ENCODE measurements around the gene BLNK.

BLNK gene

DNA sequence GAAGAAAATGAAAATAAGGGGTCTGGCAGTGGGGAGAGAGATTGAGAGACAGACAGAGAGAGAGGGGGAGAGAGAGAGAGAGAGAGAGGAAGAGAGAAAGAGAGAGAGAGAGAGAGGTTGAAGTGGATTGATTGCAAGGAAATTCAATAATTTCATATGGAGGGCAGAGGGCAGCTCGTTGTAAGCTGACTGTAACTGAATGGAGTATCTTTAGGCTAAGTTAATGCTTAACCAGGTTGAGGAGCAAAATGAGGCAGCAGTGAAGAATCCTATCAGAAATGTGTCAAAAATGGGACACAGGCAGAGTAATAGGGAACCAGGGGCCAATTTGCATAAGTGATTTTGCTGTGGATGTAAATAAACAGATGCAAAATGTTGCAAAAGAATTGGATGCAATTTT lies 21.0 kb downstream of the BLNK start:
- no peaks in the 10 kb centered on the region for H3K27me3 ChIP-seq (replicated peaks; ENCODE audit: control insufficient read depth, insufficient read depth, low read length, poor library complexity, severe bottlenecking)
- H3K27ac ChIP-seq (ENCODE audit: insufficient read depth, low read length, poor library complexity, severe bottlenecking) = no peak overlapping the region
- DNase-seq = no peak
- no peak overlapping the region for H3K4me3 ChIP-seq (ENCODE audit: insufficient read depth, low read depth, low read length, poor library complexity, severe bottlenecking)
- no peaks in the 10 kb centered on the region for H3K9me3 ChIP-seq (ENCODE audit: control insufficient read depth, low read length)
- no peaks in the 10 kb centered on the region for H3K36me3 ChIP-seq (ENCODE audit: control insufficient read depth, insufficient read depth, low read length)
- no peaks in the 10 kb centered on the region for H3K4me1 ChIP-seq (ENCODE audit: control insufficient read depth, insufficient read depth, low read length, poor library complexity, severe bottlenecking)

DNA sequence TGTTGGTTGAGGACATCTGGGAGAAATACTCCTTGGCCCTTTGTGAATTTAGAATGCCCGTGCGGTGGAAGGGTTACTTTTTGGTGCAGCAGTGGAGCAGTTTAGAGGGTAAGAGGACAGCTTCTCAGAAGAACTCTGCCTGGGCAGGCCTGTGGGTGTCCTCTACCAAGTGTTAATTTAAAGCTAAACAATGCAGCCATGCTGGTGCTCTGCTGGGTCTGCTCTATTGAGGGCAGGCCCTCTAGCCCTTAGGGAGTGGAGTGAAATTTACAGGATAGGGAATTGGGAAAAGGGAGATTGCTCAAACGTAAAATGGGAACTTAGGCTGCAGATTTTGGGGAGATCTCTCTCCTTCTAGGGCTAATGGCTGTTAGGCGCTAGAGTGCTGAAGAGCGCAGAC lies 22.1 kb downstream of the BLNK start:
- H3K27ac ChIP-seq (ENCODE audit: insufficient read depth, low read length, poor library complexity, severe bottlenecking) = no peak overlapping the region
- H3K27me3 ChIP-seq (replicated peaks; ENCODE audit: control insufficient read depth, insufficient read depth, low read length, poor library complexity, severe bottlenecking) = no peaks in the 10 kb centered on the region
- no peaks in the 10 kb centered on the region for H3K4me1 ChIP-seq (ENCODE audit: control insufficient read depth, insufficient read depth, low read length, poor library complexity, severe bottlenecking)
- H3K36me3 ChIP-seq (ENCODE audit: control insufficient read depth, insufficient read depth, low read length) = no peaks in the 10 kb centered on the region
- DNase-seq = no peak
- H3K4me3 ChIP-seq (ENCODE audit: insufficient read depth, low read depth, low read length, poor library complexity, severe bottlenecking) = no peak overlapping the region
- no peaks in the 10 kb centered on the region for H3K9me3 ChIP-seq (ENCODE audit: control insufficient read depth, low read length)

DNA sequence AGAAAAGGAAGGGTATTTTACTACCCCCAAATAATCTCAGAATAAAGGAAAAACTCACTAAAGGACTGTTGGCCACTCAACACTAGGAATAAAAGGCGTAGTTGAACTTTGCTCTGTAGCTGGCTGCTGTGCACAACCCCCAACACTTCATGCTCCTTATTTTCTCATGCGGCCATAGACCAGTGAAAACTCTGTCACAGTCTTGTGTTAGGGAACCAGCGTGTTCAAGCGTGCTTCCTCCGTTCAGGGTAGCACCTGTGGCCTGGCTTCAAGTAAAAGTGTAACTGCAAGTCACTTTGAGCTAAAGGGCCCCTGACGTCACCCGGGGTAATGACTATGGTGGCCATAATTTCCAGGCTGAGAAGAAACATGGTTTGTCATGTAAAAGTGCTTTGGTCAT lies 27.0 kb downstream of the BLNK start:
- no peaks in the 10 kb centered on the region for H3K9me3 ChIP-seq (ENCODE audit: control insufficient read depth, low read length)
- no peak for DNase-seq
- H3K4me1 ChIP-seq (ENCODE audit: control insufficient read depth, insufficient read depth, low read length, poor library complexity, severe bottlenecking) = no peaks in the 10 kb centered on the region
- no peak overlapping the region for H3K4me3 ChIP-seq (ENCODE audit: insufficient read depth, low read depth, low read length, poor library complexity, severe bottlenecking)
- no peak overlapping the region for H3K27ac ChIP-seq (ENCODE audit: insufficient read depth, low read length, poor library complexity, severe bottlenecking)
- H3K27me3 ChIP-seq (replicated peaks; ENCODE audit: control insufficient read depth, insufficient read depth, low read length, poor library complexity, severe bottlenecking) = no peaks in the 10 kb centered on the region
- no peaks in the 10 kb centered on the region for H3K36me3 ChIP-seq (ENCODE audit: control insufficient read depth, insufficient read depth, low read length)

DNA sequence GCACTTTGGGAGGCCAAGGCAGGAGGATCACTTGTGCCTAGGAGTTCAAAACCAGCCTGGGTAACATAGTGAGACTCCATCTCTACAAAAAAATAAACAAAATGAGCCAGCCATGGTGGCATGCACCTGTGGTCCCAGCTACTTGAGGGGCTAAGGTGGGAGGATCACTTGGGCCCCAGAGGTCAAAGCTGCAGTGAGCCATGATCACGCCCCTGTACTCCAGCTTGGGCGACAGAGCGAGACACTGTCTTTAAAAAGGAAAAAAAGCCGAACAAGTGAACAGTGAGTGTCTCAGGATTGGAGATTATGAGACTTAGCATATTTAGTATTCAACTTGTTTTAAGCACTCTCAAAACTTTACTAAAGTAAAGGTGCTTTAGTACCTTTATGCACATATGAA lies 28.1 kb downstream of the BLNK start:
- H3K4me3 ChIP-seq (ENCODE audit: insufficient read depth, low read depth, low read length, poor library complexity, severe bottlenecking) = no peak overlapping the region
- H3K36me3 ChIP-seq (ENCODE audit: control insufficient read depth, insufficient read depth, low read length) = no peaks in the 10 kb centered on the region
- H3K27ac ChIP-seq (ENCODE audit: insufficient read depth, low read length, poor library complexity, severe bottlenecking) = no peak overlapping the region
- H3K27me3 ChIP-seq (replicated peaks; ENCODE audit: control insufficient read depth, insufficient read depth, low read length, poor library complexity, severe bottlenecking) = no peaks in the 10 kb centered on the region
- no peak for DNase-seq
- H3K4me1 ChIP-seq (ENCODE audit: control insufficient read depth, insufficient read depth, low read length, poor library complexity, severe bottlenecking) = no peaks in the 10 kb centered on the region
- no peaks in the 10 kb centered on the region for H3K9me3 ChIP-seq (ENCODE audit: control insufficient read depth, low read length)

DNA sequence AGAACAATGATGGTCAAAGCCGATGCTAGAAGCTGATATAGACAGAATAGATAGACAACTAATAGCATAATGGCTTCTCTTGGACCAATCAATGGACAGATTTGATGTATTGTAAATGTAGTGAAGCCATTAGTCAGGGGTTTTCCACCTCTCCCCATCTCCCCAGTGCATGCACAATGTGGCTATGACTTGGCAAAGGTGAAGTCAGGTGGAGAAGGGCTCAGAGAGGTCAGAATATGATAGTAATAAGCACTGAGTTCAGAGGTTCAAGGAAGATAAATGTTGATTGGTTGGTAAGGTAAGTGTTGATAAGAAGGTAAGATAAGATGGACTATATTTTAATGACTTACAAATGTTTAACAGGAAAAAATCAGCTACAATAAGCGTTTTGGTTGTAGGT lies 28.5 kb downstream of the BLNK start:
- H3K27me3 ChIP-seq (replicated peaks; ENCODE audit: control insufficient read depth, insufficient read depth, low read length, poor library complexity, severe bottlenecking) = no peaks in the 10 kb centered on the region
- H3K36me3 ChIP-seq (ENCODE audit: control insufficient read depth, insufficient read depth, low read length) = no peaks in the 10 kb centered on the region
- H3K4me1 ChIP-seq (ENCODE audit: control insufficient read depth, insufficient read depth, low read length, poor library complexity, severe bottlenecking) = no peaks in the 10 kb centered on the region
- no peak overlapping the region for H3K27ac ChIP-seq (ENCODE audit: insufficient read depth, low read length, poor library complexity, severe bottlenecking)
- H3K9me3 ChIP-seq (ENCODE audit: control insufficient read depth, low read length) = no peaks in the 10 kb centered on the region
- H3K4me3 ChIP-seq (ENCODE audit: insufficient read depth, low read depth, low read length, poor library complexity, severe bottlenecking) = no peak overlapping the region
- DNase-seq = no peak

DNA sequence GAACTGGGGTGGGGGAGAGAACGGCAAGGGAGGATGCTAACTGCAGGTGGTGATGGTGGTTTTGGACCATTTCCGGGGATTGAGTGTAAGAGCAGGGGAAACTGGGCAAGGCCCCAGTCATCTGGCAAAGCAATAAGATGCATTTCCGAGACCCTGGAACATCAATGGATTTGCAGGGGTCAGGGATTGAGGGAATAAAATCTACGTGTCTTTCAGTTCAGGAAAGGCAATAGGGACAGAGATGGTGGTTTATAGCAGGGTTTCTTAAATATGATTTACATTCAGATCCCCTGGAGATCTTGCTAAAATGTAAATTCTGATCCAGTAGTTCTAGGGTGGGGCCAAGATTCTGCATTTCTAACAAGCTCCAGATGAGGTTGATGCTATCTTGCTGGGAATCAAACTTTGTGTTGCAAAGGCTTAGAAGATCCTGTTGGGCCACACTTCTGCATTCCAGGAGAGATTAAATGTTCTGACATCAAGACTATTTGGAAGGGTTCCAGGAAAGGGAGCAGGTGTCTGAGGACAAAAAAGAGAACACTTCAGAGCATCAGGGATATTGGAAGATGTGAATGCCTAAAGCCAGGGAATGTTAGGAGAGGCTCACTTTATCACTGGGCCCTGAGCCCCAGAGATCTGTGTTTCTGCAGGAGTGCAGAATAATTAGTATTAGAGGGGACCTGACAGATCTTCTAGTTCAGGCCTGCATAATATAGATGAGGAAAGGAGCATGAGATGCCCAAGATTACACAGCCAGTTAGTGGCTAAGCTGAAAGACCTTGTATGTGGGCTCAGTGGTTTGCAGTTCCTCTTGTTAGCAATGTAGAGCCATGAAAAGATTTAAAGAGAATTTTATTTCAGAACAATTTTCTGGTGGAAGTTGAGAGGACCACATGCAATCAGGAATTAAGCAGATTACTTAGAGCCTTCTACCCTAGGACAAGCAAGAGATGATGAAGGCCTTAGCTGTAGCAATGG lies 32.4 kb downstream of the BLNK start:
- Histone ChIP-seq H3K27me3 (replicated peaks; ENCODE audit: control insufficient read depth, insufficient read depth, low read length, poor library complexity, severe bottlenecking) (no peaks in the 10 kb centered on the region), H3K27ac (ENCODE audit: insufficient read depth, low read length, poor library complexity, severe bottlenecking) (no peak overlapping the region), H3K4me3 (ENCODE audit: insufficient read depth, low read depth, low read length, poor library complexity, severe bottlenecking) (no peak overlapping the region), H3K4me1 (ENCODE audit: control insufficient read depth, insufficient read depth, low read length, poor library complexity, severe bottlenecking) (no peaks in the 10 kb centered on the region), H3K9me3 (ENCODE audit: control insufficient read depth, low read length) (no peaks in the 10 kb centered on the region), H3K36me3 (ENCODE audit: control insufficient read depth, insufficient read depth, low read length) (no peaks in the 10 kb centered on the region)
- no peak for DNase-seq

DNA sequence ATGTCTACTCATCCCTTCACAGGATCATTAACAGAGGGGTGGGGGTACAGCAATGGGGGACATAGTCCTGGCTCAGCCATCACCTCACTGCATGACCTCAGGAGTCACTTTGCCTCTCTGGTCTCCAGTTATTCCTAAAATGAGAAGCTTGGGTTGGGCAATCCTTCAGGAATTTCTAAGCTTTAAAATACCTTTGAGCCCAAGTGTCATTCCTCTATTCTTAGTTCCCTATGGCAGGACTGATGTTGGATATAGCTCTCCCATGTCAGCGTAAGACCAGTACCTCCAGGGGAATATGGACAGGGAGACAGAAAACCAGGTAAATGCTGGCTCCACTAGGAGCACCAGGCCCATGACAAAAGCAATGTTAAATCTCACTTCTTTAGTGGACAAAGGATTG lies 34.5 kb downstream of the BLNK start:
- DNase-seq = no peak
- Histone ChIP-seq H3K4me3 (ENCODE audit: insufficient read depth, low read depth, low read length, poor library complexity, severe bottlenecking) (no peak overlapping the region), H3K27ac (ENCODE audit: insufficient read depth, low read length, poor library complexity, severe bottlenecking) (no peak overlapping the region), H3K27me3 (replicated peaks; ENCODE audit: control insufficient read depth, insufficient read depth, low read length, poor library complexity, severe bottlenecking) (no peaks in the 10 kb centered on the region), H3K36me3 (ENCODE audit: control insufficient read depth, insufficient read depth, low read length) (no peaks in the 10 kb centered on the region), H3K9me3 (ENCODE audit: control insufficient read depth, low read length) (no peaks in the 10 kb centered on the region), H3K4me1 (ENCODE audit: control insufficient read depth, insufficient read depth, low read length, poor library complexity, severe bottlenecking) (no peaks in the 10 kb centered on the region)

DNA sequence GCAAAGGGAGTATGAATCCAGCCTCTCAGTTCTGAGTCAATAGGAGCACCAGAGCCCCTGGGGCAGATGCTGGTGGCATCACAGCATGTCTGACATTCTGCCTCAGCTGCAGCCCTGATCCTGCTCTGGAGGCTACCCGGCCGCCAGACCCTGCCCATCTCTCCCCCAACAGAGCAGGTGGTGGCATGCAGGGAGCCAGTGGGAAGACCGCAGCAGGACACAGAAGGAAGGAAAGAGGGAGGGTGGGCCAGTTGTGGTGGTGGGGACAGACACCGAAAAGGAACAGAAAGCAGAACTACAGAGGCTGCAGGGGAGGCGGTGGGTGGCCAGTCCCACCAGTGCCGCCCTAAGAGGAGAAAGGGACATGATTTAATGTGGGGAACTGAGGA lies 35.3 kb downstream of the BLNK start:
- Histone ChIP-seq H3K27me3 (replicated peaks; ENCODE audit: control insufficient read depth, insufficient read depth, low read length, poor library complexity, severe bottlenecking) (no peaks in the 10 kb centered on the region), H3K9me3 (ENCODE audit: control insufficient read depth, low read length) (no peaks in the 10 kb centered on the region), H3K36me3 (ENCODE audit: control insufficient read depth, insufficient read depth, low read length) (no peaks in the 10 kb centered on the region), H3K4me3 (ENCODE audit: insufficient read depth, low read depth, low read length, poor library complexity, severe bottlenecking) (no peak overlapping the region), H3K4me1 (ENCODE audit: control insufficient read depth, insufficient read depth, low read length, poor library complexity, severe bottlenecking) (no peaks in the 10 kb centered on the region), H3K27ac (ENCODE audit: insufficient read depth, low read length, poor library complexity, severe bottlenecking) (no peak overlapping the region)
- DNase-seq = no peak

DNA sequence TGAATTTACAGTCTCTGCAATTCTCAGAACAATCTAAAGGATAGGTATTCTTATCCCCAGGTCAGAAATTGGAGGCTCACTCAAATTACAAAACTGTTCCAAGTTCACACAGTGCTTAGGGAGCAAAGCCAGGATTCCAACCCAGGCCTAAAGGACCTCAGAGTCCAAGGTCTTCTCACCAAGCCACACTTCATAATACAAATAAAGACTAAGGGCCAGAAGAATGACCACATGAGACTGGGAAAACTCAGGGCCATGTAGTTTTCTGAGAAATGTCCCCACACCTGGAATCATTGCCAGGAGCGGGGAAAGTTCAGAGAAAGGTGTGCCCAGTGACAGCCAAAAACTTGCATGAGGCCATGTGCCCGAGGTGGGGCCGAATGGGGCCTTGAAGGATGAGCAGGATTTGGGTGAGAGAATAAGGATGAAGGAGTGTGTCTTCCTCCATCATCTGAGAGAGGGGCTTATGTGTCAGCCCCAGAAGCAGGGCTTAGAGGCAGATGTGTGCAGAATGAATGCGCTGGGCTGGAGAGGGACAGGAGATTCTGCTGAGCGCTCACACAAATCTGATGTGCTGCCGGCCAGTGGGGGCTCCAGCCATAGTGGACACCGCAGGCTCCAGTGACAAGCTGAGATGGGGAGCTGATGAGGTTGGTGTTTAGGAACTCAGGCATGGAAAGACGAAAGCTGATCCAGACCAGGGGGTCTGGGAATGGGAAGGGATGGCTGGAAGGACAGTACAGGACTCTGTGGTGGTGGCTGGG lies 35.9 kb downstream of the BLNK start:
- no peaks in the 10 kb centered on the region for H3K9me3 ChIP-seq (ENCODE audit: control insufficient read depth, low read length)
- no peak for DNase-seq
- H3K36me3 ChIP-seq (ENCODE audit: control insufficient read depth, insufficient read depth, low read length) = no peaks in the 10 kb centered on the region
- no peaks in the 10 kb centered on the region for H3K4me1 ChIP-seq (ENCODE audit: control insufficient read depth, insufficient read depth, low read length, poor library complexity, severe bottlenecking)
- H3K27ac ChIP-seq (ENCODE audit: insufficient read depth, low read length, poor library complexity, severe bottlenecking) = no peak overlapping the region
- no peaks in the 10 kb centered on the region for H3K27me3 ChIP-seq (replicated peaks; ENCODE audit: control insufficient read depth, insufficient read depth, low read length, poor library complexity, severe bottlenecking)
- no peak overlapping the region for H3K4me3 ChIP-seq (ENCODE audit: insufficient read depth, low read depth, low read length, poor library complexity, severe bottlenecking)

DNA sequence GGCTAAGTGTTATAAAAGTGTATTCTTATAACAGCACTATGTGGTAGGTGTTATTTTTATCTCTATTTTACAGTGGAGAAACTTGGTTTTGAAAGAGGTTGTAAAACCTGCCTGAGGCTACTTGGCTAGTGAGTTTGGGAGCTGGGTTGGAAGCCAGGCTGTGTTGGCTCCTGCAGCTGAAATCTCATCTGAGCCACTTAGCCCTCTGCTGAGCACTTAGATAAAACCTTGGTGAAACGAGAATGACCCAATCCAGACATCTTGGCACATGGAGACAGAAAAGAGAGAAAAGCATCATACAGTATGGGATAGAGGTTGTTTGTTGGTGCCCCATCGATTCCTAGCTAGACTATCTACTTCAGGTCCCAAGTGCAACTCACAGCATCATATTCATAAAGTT lies 37.4 kb downstream of the BLNK start:
- no peak overlapping the region for H3K27ac ChIP-seq (ENCODE audit: insufficient read depth, low read length, poor library complexity, severe bottlenecking)
- DNase-seq = no peak
- H3K4me1 ChIP-seq (ENCODE audit: control insufficient read depth, insufficient read depth, low read length, poor library complexity, severe bottlenecking) = no peaks in the 10 kb centered on the region
- H3K27me3 ChIP-seq (replicated peaks; ENCODE audit: control insufficient read depth, insufficient read depth, low read length, poor library complexity, severe bottlenecking) = no peaks in the 10 kb centered on the region
- H3K9me3 ChIP-seq (ENCODE audit: control insufficient read depth, low read length) = no peaks in the 10 kb centered on the region
- no peaks in the 10 kb centered on the region for H3K36me3 ChIP-seq (ENCODE audit: control insufficient read depth, insufficient read depth, low read length)
- H3K4me3 ChIP-seq (ENCODE audit: insufficient read depth, low read depth, low read length, poor library complexity, severe bottlenecking) = no peak overlapping the region

Data from effector memory CD4-positive, alpha-beta T cell (primary cell).